Brain microvascular endothelial cell (primary cell): ENCODE data around the gene USP54.

Experiments
- DNase-seq: peaks from one replicate; pipeline ENCODE4 v3.0.0-alpha.2; 2020
- H3K27ac ChIP-seq: fragments of 250-450 bp; sonication (Bioruptor Pico); 2 replicates; pipeline ENCODE4 v1.5.1; 2020; ENCODE audit warnings: mild to moderate bottlenecking, moderate library complexity
- H3K27me3 ChIP-seq: fragments of 250-450 bp; sonication (Bioruptor Pico); replicated peaks from 2 replicates; pipeline ENCODE4 v1.5.1; 2020; ENCODE audit warnings: mild to moderate bottlenecking
- H3K36me3 ChIP-seq: fragments of 250-450 bp; sonication (Bioruptor Pico); replicated peaks from 2 replicates; pipeline ENCODE4 v1.5.1; 2020; ENCODE audit warnings: mild to moderate bottlenecking
- H3K4me3 ChIP-seq: 2 replicates; pipeline ENCODE4 v1.5.1; 2011; ENCODE audit warnings: low read depth, mild to moderate bottlenecking, control low read depth, low read length, moderate library complexity
- CTCF ChIP-seq: IDR thresholded peaks from 2 replicates; pipeline ENCODE4 v1.5.1; 2011; ENCODE audit warnings: low read depth, mild to moderate bottlenecking, moderate library complexity, low read length, control low read depth, inconsistent platforms; ENCODE audit errors: missing control alignments
- in situ Hi-C: cut with HindIII; loops from 2 replicates; pipeline ENCODE4 v1.10.0; 2017; ENCODE audit warnings: low sequenced_read_pairs, low pct_ligation_motif_present

USP54 gene

GRCh38 chr10:73501651-73502050 lies 89.5 kb downstream of the USP54 start:
- no peaks in the 10 kb centered on the region for H3K27me3 ChIP-seq
- in situ Hi-C loops = no loop called here
- no peak overlapping the region for H3K4me3 ChIP-seq
- H3K27ac ChIP-seq = no peak overlapping the region
- DNase-seq = no peak
- peaks cover 5% of the 10 kb centered on the region for H3K36me3 ChIP-seq
- TF ChIP-seq CTCF = no peak

GRCh38 chr10:73497623-73498022 lies 93.5 kb downstream of the USP54 start:
- DNase-seq = no peak
- in situ Hi-C loops = no loop called here
- Histone ChIP-seq H3K27me3 (no peaks in the 10 kb centered on the region), H3K27ac (no peak overlapping the region), H3K36me3 (peaks cover 2% of the 10 kb centered on the region), H3K4me3 (no peak overlapping the region)
- TF ChIP-seq CTCF = no peak

DNA sequence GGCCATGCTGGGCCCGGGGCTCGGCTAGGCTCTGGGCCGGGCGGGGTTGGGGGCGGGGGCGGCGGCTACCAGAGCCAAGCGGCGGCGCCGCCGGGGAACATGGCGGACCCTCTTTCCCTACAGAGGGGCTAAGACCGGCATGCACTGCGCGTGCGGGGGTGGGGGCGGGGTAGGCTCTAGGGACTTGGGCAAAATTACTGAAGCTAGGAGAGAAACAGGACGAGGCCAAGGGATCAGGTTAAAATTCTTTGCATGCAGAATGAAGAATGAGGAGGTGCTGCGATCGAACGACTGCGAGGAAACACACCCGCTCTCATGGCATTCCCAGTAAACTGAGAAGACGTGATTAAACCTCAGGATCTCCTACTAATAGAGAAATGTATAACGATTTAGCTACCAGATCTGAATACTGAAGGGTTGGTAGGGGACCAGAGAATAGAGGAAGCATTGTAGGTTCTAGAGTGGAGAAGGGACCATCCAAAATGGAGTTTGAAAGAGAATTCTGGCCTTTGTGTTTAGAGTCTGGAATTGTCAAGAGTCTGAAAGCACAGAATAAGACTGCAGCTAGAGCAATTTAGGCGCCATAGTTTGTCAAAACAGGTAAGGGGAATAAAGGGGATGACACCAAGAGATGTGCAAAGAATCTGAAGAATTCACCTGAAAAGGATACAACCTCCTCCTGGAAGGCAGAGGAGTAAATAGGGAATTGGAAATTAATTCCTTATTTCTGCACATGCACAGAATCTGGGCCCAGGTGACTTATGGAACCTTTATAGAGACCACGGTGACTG lies 95.1 kb downstream of the USP54 start, which contains the start of gene PPP3CB:
PPP3CB (minus strand) TSS at position 141 of the 791 bp plus-strand sequence; CDS start at position 6, 135 bp downstream.
- Histone ChIP-seq H3K36me3 (peaks cover 2% of the 10 kb centered on the region), H3K27ac (peak within 1 kb of the TSS; percentile 93), H3K4me3 (peak within 1 kb of the TSS; percentile 95), H3K27me3 (no peaks in the 10 kb centered on the region)
- no peak for TF ChIP-seq CTCF
- peak; percentile 94 for DNase-seq
- in situ Hi-C loops = no loop called here

GRCh38 chr10:73495226-73495883 lies 95.8 kb downstream of the USP54 start:
- Histone ChIP-seq H3K36me3 (peaks cover 2% of the 10 kb centered on the region), H3K27ac (peak overlapping the region; percentile 93), H3K27me3 (no peaks in the 10 kb centered on the region), H3K4me3 (peak overlapping the region; percentile 95)
- TF ChIP-seq CTCF = no peak
- in situ Hi-C loops = no loop called here
- DNase-seq = peak; percentile 77

GRCh38 chr10:73494877-73495225 lies 96.3 kb downstream of the USP54 start:
- H3K4me3 ChIP-seq = peak overlapping the region; percentile 95
- H3K36me3 ChIP-seq = peaks cover 2% of the 10 kb centered on the region
- DNase-seq = no peak
- in situ Hi-C loops = no loop called here
- H3K27me3 ChIP-seq = no peaks in the 10 kb centered on the region
- H3K27ac ChIP-seq = peak overlapping the region; percentile 93
- no peak for TF ChIP-seq CTCF
